Adrenal gland (tissue), 12 donors: Measurements from ENCODE around the gene FLRT1. TPM values are rescaled to one million over a fixed set of nuclear protein-coding genes. Genes with fewer than 3 reads are reported as not detected.

Experiments used
- DNase-seq, 7 donors: peaks; one replicate each; pipeline ENCODE4 v3.0.0-alpha.2; 2019 to 2020
- H3K27ac ChIP-seq, 5 donors: fragments of 200-600 bp; sonication (generic) in 4 of 5; 1 replicate in 3 of 5; 2 replicates in 2 of 5; pipeline versions ENCODE4 v1.5.1 to v1.8.0; 2016 to 2020; ENCODE audit warnings: mild to moderate bottlenecking in 1 of 5
- H3K27me3 ChIP-seq: fragments of 200-600 bp; 2 replicates; pipeline ENCODE4 v1.8.0; 2021
- H3K36me3 ChIP-seq, 2 donors: fragments of 200-600 bp; replicated peaks in 1 of 2; 1 replicate in 1 of 2; 2 replicates in 1 of 2; pipeline versions ENCODE4 v1.5.1 to v1.8.0; 2018 to 2022
- H3K4me1 ChIP-seq, 2 donors: fragments of 200-600 bp; replicated peaks in 1 of 2; 1 replicate in 1 of 2; 2 replicates in 1 of 2; pipeline versions ENCODE4 v1.5.1 to v1.8.0; 2018 to 2021
- H3K4me3 ChIP-seq, 4 donors: fragments of 200-600 bp; sonication (generic) in 3 of 4; one replicate each; pipeline ENCODE4 v1.5.1; 2016 to 2018
- H3K9me3 ChIP-seq, 3 donors: fragments of 200-600 bp; sonication (generic) in 1 of 3; replicated peaks in 1 of 3; 1 replicate in 2 of 3; 2 replicates in 1 of 3; pipeline versions ENCODE4 v1.5.1 to v1.8.0; 2016 to 2021
- POLR2A ChIP-seq, 2 donors: fragments of 450-650 bp; IDR thresholded peaks; one replicate each; pipeline ENCODE4 v1.6.1; 2017; ENCODE audit warnings: antibody characterized with exemption in 2 of 2, mild to moderate bottlenecking in 2 of 2, moderate library complexity in 1 of 2
- whole genome bisulfite sequencing, 4 donors: extraction: QIAGEN DNeasy Blood & Tissue Kit in 2 of 4; methylation state at CpG; one replicate each; pipeline versions ENCODE4 v1.1.5 to v1.1.7; 2013 to 2017; 5-methylcytosine and 5-hydroxymethylcytosine counted together
- intact Hi-C, 2 donors: fragments of 100-400 bp; cut with DNase I; formaldehyde crosslinking; loops; one replicate each; pipeline versions ENCODE4 v1.14.1 to v1.15.0; 2022 to 2023
- polyA plus RNA-seq, 3 donors: library from polyadenylated mRNA; stranded (reverse); fragments of 200-250 nt in 2 of 3; fragments of 350-450 nt in 1 of 3; fragmentation: Illumina TruSeq in 1 of 3; extraction: RNeasy Lipid Tissue Mini Kit (QIAGEN cat#74804) in 1 of 3; gene quantifications; one replicate each; pipeline ENCODE4 v1.2.3, GENCODE V29; 2013 to 2014
- total RNA-seq, 9 donors: library from RNA; depleted of rRNA in 4 of 9; stranded (reverse); fragments of >200 nt in 4 of 9; fragments of 120-200 nt in 1 of 9; fragmentation: NEBNext Ultra II Directional in 1 of 9; extraction: Animal tissue kit (Norgen Biotek cat#: 25700) in 1 of 9; gene quantifications; one replicate each; pipeline versions ENCODE4 v1.1.0 to v1.2.4, GENCODE V29; 2013 to 2023
- TF ChIP-seq, protein P1 (sequence below), 6 experiments: fragments of 450-650 bp in 4 of 6; fragments of 200-600 bp in 2 of 6; sonication (generic) in 1 of 6; IDR thresholded peaks; 1 replicate in 5 of 6; 2 replicates in 1 of 6; pipeline versions ENCODE4 v1.5.1 to v1.8.0; 2016 to 2021; ENCODE audit warnings: antibody characterized with exemption in 6 of 6, mild to moderate bottlenecking in 2 of 6, moderate library complexity in 1 of 6
- donor health status: healthy with polysubstance abuse.
- donor health status: Bipolar disorder and iron deficiency.
- donor health status: DM: yes; HTN: yes; CAD: no.
- donor health status: DM: no; HTN: no; CAD: no.
- donor health status: DM: no; HTN: no; CAD: no.
- donor health status: DM: yes; HTN: yes; CAD: no.

Gene FLRT1
- total and polyA plus RNA-seq, 12 donors: 0.33 to 11.1 (median 3.2) TPM; not detected in 4

- Histone ChIP-seq H3K27ac (no peak overlapping the region), H3K4me1 (peaks cover 12 to 15% of the 10 kb centered on the region in 2 donors), H3K4me3 (no peak overlapping the region), H3K36me3 (no peaks in the 10 kb centered on the region), H3K27me3 (no peaks in the 10 kb centered on the region), H3K9me3 (no peaks in the 10 kb centered on the region)
- no peak for DNase-seq
- intact Hi-C loops: loop anchor here in 1 of 2 donors (10.0 kb wide), 1 partner anchor 286 kb away; the partner anchor contains the start of gene KCNK4
- TF ChIP-seq, protein P1, sequence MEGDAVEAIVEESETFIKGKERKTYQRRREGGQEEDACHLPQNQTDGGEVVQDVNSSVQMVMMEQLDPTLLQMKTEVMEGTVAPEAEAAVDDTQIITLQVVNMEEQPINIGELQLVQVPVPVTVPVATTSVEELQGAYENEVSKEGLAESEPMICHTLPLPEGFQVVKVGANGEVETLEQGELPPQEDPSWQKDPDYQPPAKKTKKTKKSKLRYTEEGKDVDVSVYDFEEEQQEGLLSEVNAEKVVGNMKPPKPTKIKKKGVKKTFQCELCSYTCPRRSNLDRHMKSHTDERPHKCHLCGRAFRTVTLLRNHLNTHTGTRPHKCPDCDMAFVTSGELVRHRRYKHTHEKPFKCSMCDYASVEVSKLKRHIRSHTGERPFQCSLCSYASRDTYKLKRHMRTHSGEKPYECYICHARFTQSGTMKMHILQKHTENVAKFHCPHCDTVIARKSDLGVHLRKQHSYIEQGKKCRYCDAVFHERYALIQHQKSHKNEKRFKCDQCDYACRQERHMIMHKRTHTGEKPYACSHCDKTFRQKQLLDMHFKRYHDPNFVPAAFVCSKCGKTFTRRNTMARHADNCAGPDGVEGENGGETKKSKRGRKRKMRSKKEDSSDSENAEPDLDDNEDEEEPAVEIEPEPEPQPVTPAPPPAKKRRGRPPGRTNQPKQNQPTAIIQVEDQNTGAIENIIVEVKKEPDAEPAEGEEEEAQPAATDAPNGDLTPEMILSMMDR (IDR thresholded peaks at IDR 0.05): no peak
- TF ChIP-seq POLR2A (IDR thresholded peaks at IDR 0.05): no peak
- WGBS, 4 donors: 92 to 95% (median 94%) methylated on average over 16 to 18 of the region's 18 CpGs
These were observed 26.7 kb upstream of the FLRT1 start for GRCh38 chr11:64008914-64009633.

GRCh38 chr11:64009710-64010109 is 26.0 kb upstream of the FLRT1 start:
- Histone ChIP-seq H3K36me3 (no peaks in the 10 kb centered on the region), H3K27ac (no peak overlapping the region), H3K9me3 (no peaks in the 10 kb centered on the region), H3K4me3 (no peak overlapping the region), H3K27me3 (no peaks in the 10 kb centered on the region), H3K4me1 (peaks cover 12 to 15% of the 10 kb centered on the region in 2 donors)
- intact Hi-C loops: loop anchor here in 1 of 2 donors (10.0 kb wide), 1 partner anchor 285 kb away; the partner anchor contains the start of gene KCNK4
- DNase-seq: no peak
- 96 to 100% (median 97%) methylated on average over 7 to 8 of the region's 8 CpGs; no CpG with 5 or more reads in 1 of the 4 donors for WGBS, 4 donors
- no peak for TF ChIP-seq POLR2A (IDR thresholded peaks at IDR 0.05)
- TF ChIP-seq, protein P1 (IDR thresholded peaks at IDR 0.05): no peak

DNA sequence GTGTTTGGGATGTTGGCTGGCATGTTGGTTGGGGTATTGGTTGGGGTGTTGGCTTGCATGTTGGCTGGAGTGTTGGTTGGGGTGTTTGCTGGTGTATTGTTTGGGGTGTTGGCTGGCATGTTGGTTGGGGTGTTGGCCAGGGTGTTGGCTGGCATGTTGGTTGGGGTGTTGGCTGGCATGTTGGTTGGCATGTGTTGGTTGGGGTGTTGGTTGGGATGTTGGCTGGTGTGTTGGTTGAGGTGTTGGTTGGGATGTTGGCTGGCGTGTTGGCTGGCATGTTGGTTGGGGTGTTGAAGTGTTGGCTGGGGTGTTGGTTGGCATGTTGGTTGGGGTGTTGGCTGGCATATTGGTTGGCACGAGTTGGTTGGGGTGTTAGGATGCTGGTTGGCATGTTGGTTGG is 24.9 kb upstream of the FLRT1 start:
- intact Hi-C loops: no loop called here
- WGBS, 4 donors: 82 to 100% (median 100%) methylated on average over 2 of the region's 2 CpGs
- no peak for DNase-seq

GRCh38 chr11:64011371-64011770 is 24.4 kb upstream of the FLRT1 start:
- WGBS, 4 donors: 94 to 98% (median 95%) methylated on average over 8 of the region's 8 CpGs
- Histone ChIP-seq H3K4me1 (peaks cover 12 to 15% of the 10 kb centered on the region in 2 donors), H3K27me3 (no peaks in the 10 kb centered on the region), H3K27ac (no peak overlapping the region), H3K9me3 (no peaks in the 10 kb centered on the region), H3K4me3 (no peak overlapping the region), H3K36me3 (no peaks in the 10 kb centered on the region)
- intact Hi-C loops: no loop called here
- DNase-seq: no peak
- TF ChIP-seq POLR2A (IDR thresholded peaks at IDR 0.05): no peak
- TF ChIP-seq, protein P1 (IDR thresholded peaks at IDR 0.05): no peak

More for the DNA sequence above, 24.9 kb upstream of the FLRT1 start:
- Histone ChIP-seq H3K27me3 (no peaks in the 10 kb centered on the region), H3K27ac (no peak overlapping the region), H3K9me3 (no peaks in the 10 kb centered on the region), H3K4me3 (no peak overlapping the region), H3K36me3 (no peaks in the 10 kb centered on the region), H3K4me1 (peaks cover 12 to 15% of the 10 kb centered on the region in 2 donors)
- TF ChIP-seq POLR2A (IDR thresholded peaks at IDR 0.05): no peak
- TF ChIP-seq, protein P1 (IDR thresholded peaks at IDR 0.05): no peak
